ENCODE results near the gene SEPTIN5.

- TF ChIP-seq CTCF (IDR thresholded peaks at IDR 0.05; ENCODE audit: insufficient read depth, low read length, poor library complexity, severe bottlenecking): no peak
- no peak for TF ChIP-seq EZH2phosphoT487 (conservative IDR thresholded peaks at IDR 0.05; ENCODE audit: low read length)
Measured at GRCh38 chr22:19729507-19729906, 15.2 kb downstream of the SEPTIN5 start.

Measured in SU-DHL-6 (cell line).